Activated CD4-positive, alpha-beta memory T cell treated with anti-CD3 and anti-CD28 coated beads for 36 hours (primary cell): ENCODE measurements around the gene VTI1A. TPM values are rescaled to one million over a fixed set of nuclear protein-coding genes. Genes with fewer than 3 reads are reported as not detected.

ENCODE experiments used
- CTCF ChIA-PET: fragments of 350-600 bp; sonication (Branson Sonifier 250); formaldehyde crosslinking; loops from one replicate; lab custom pipeline; 2021; ENCODE audit warnings: antibody characterized with exemption, inconsistent platforms; lab: Charles Lee
- POLR2A ChIA-PET: fragments of 350-600 bp; sonication (Branson Sonifier 250); formaldehyde crosslinking; loops from one replicate; lab custom pipeline; 2021; ENCODE audit warnings: antibody characterized with exemption; lab: Charles Lee
- DNase-seq: peaks from one replicate; pipeline ENCODE4 v3.0.0-alpha.2; 2020
- H3K27ac Mint-ChIP-seq: one replicate; pipeline ENCODE4 v1.8.0; 2021; ENCODE audit warnings: mixed read lengths
- H3K27me3 Mint-ChIP-seq: one replicate; pipeline ENCODE4 v1.8.0; 2021; ENCODE audit warnings: mixed read lengths
- H3K36me3 Mint-ChIP-seq: one replicate; pipeline ENCODE4 v1.8.0; 2021; ENCODE audit warnings: mixed read lengths
- H3K4me1 Mint-ChIP-seq: one replicate; pipeline ENCODE4 v1.8.0; 2021; ENCODE audit warnings: low read depth, mixed read lengths
- H3K4me3 Mint-ChIP-seq: one replicate; pipeline ENCODE4 v1.8.0; 2021; ENCODE audit warnings: mild to moderate bottlenecking, mixed read lengths
- H3K9me3 Mint-ChIP-seq: one replicate; pipeline ENCODE4 v1.8.0; 2021; ENCODE audit warnings: mixed read lengths
- intact Hi-C: fragments of 100-400 bp; cut with micrococcal nuclease; formaldehyde crosslinking; loops from one replicate; pipeline ENCODE4 v1.15.1; 2023
- total RNA-seq, 2 experiments: library from RNA; stranded (reverse); gene quantifications; one replicate each; pipeline ENCODE4 v1.2.3, GENCODE V29; 2021

Gene VTI1A
- total RNA-seq, 2 experiments from 2014 or later, result 24.3 to 24.5 TPM

GRCh38 chr10:112775892-112776674, 329.1 kb downstream of the VTI1A start:
- Mint-ChIP-seq H3K27me3 (no peaks in the 10 kb centered on the region), H3K9me3 (no peaks in the 10 kb centered on the region)
- CTCF ChIA-PET, result no interaction called here

GRCh38 chr10:112778579-112778978, 331.6 kb downstream of the VTI1A start:
- intact Hi-C loops, result no loop called here
- no peak overlapping the region for H3K27ac Mint-ChIP-seq
- ChIA-PET POLR2A (no interaction called here), CTCF (no interaction called here)
- no peaks in the 10 kb centered on the region for H3K9me3 Mint-ChIP-seq
- DNase-seq, result no peak
- H3K36me3 Mint-ChIP-seq, result peaks cover 3% of the 10 kb centered on the region
- no peaks in the 10 kb centered on the region for H3K27me3 Mint-ChIP-seq
- no peak overlapping the region for H3K4me3 Mint-ChIP-seq
- no peaks in the 10 kb centered on the region for H3K4me1 Mint-ChIP-seq

More at GRCh38 chr10:112775892-112776674, 329.1 kb downstream of the VTI1A start:
- Mint-ChIP-seq H3K36me3 (no peaks in the 10 kb centered on the region), H3K4me1 (no peaks in the 10 kb centered on the region), H3K27ac (no peak overlapping the region), H3K4me3 (no peak overlapping the region)
- POLR2A ChIA-PET, result no interaction called here
- DNase-seq, result no peak
- intact Hi-C loops, result no loop called here

- no peak for DNase-seq
- no peaks in the 10 kb centered on the region for H3K27me3 Mint-ChIP-seq
- CTCF ChIA-PET, result no interaction called here
- peaks cover 3% of the 10 kb centered on the region for H3K36me3 Mint-ChIP-seq
- H3K27ac Mint-ChIP-seq, result no peak overlapping the region
- no peaks in the 10 kb centered on the region for H3K9me3 Mint-ChIP-seq
- no peaks in the 10 kb centered on the region for H3K4me1 Mint-ChIP-seq
- intact Hi-C loops, result no loop called here
- H3K4me3 Mint-ChIP-seq, result no peak overlapping the region
- POLR2A ChIA-PET, result no interaction called here
Measured at GRCh38 chr10:112779025-112779770, 332.2 kb downstream of the VTI1A start.

- Mint-ChIP-seq H3K4me3 (no peak overlapping the region), H3K9me3 (peaks cover 6% of the 10 kb centered on the region), H3K36me3 (peaks cover 7% of the 10 kb centered on the region), H3K27me3 (no peaks in the 10 kb centered on the region), H3K27ac (no peak overlapping the region), H3K4me1 (no peaks in the 10 kb centered on the region)
- intact Hi-C loops, result no loop called here
- ChIA-PET CTCF (interaction anchor here (1.0 kb wide), 1 partner anchor 672 kb away, joined by 3 read pairs; no protein-coding TSS in a partner anchor), POLR2A (no interaction called here)
- no peak for DNase-seq
Measured at GRCh38 chr10:112782200-112782907, 335.3 kb downstream of the VTI1A start.

GRCh38 chr10:112783351-112784021, 336.5 kb downstream of the VTI1A start:
- CTCF ChIA-PET, result no interaction called here
- POLR2A ChIA-PET, result no interaction called here

GRCh38 chr10:112784022-112784461, 337.0 kb downstream of the VTI1A start:
- H3K4me1 Mint-ChIP-seq, result no peaks in the 10 kb centered on the region
- DNase-seq, result no peak
- POLR2A ChIA-PET, result no interaction called here

More at GRCh38 chr10:112783351-112784021, 336.5 kb downstream of the VTI1A start:
- H3K36me3 Mint-ChIP-seq, result peaks cover 11% of the 10 kb centered on the region
- no peak overlapping the region for H3K4me3 Mint-ChIP-seq
- H3K9me3 Mint-ChIP-seq, result peaks cover 11% of the 10 kb centered on the region
- intact Hi-C loops, result no loop called here
- no peaks in the 10 kb centered on the region for H3K27me3 Mint-ChIP-seq
- H3K4me1 Mint-ChIP-seq, result no peaks in the 10 kb centered on the region
- no peak overlapping the region for H3K27ac Mint-ChIP-seq
- no peak for DNase-seq

GRCh38 chr10:112785089-112785488, 338.1 kb downstream of the VTI1A start:
- ChIA-PET POLR2A (no interaction called here), CTCF (no interaction called here)
- no peak for DNase-seq
- Mint-ChIP-seq H3K36me3 (peaks cover 21% of the 10 kb centered on the region), H3K4me1 (no peaks in the 10 kb centered on the region), H3K9me3 (peaks cover 26% of the 10 kb centered on the region), H3K27ac (no peak overlapping the region), H3K27me3 (no peaks in the 10 kb centered on the region), H3K4me3 (no peak overlapping the region)
- intact Hi-C loops, result no loop called here

More at GRCh38 chr10:112784022-112784461, 337.0 kb downstream of the VTI1A start:
- CTCF ChIA-PET, result no interaction called here
- Mint-ChIP-seq H3K27ac (no peak overlapping the region), H3K36me3 (peaks cover 12% of the 10 kb centered on the region), H3K4me3 (no peak overlapping the region), H3K9me3 (peaks cover 17% of the 10 kb centered on the region), H3K27me3 (no peaks in the 10 kb centered on the region)
- intact Hi-C loops, result no loop called here

GRCh38 chr10:112789248-112789647, 342.2 kb downstream of the VTI1A start:
- Mint-ChIP-seq H3K27ac (no peak overlapping the region), H3K27me3 (no peaks in the 10 kb centered on the region), H3K4me1 (no peaks in the 10 kb centered on the region), H3K9me3 (peaks cover 26% of the 10 kb centered on the region), H3K4me3 (no peak overlapping the region), H3K36me3 (peaks cover 18% of the 10 kb centered on the region)
- intact Hi-C loops, result no loop called here
- ChIA-PET CTCF (interaction anchor here (0.8 kb wide), 1 partner anchor 68 kb away, joined by 4 read pairs; no protein-coding TSS in a partner anchor), POLR2A (no interaction called here)
- no peak for DNase-seq

- Mint-ChIP-seq H3K36me3 (peaks cover 18% of the 10 kb centered on the region), H3K9me3 (peaks cover 26% of the 10 kb centered on the region), H3K4me3 (no peak overlapping the region), H3K27ac (no peak overlapping the region), H3K4me1 (no peaks in the 10 kb centered on the region), H3K27me3 (no peaks in the 10 kb centered on the region)
- ChIA-PET POLR2A (no interaction called here), CTCF (interaction anchor here (0.7 to 0.8 kb wide), 2 partner anchors 31 to 68 kb away, joined by 4 to 5 read pairs; no protein-coding TSS in a partner anchor)
- intact Hi-C loops, result no loop called here
- DNase-seq, result no peak
Measured at GRCh38 chr10:112790030-112790429, 343.0 kb downstream of the VTI1A start.

- Mint-ChIP-seq H3K36me3 (peaks cover 15% of the 10 kb centered on the region), H3K9me3 (peaks cover 26% of the 10 kb centered on the region), H3K27ac (no peak overlapping the region), H3K4me1 (no peaks in the 10 kb centered on the region), H3K27me3 (no peaks in the 10 kb centered on the region), H3K4me3 (no peak overlapping the region)
- intact Hi-C loops, result no loop called here
- DNase-seq, result no peak
- CTCF ChIA-PET, result no interaction called here
- POLR2A ChIA-PET, result no interaction called here
Measured at GRCh38 chr10:112790921-112791320, 343.9 kb downstream of the VTI1A start.

- Mint-ChIP-seq H3K9me3 (peaks cover 26% of the 10 kb centered on the region), H3K4me3 (no peak overlapping the region), H3K36me3 (peaks cover 15% of the 10 kb centered on the region), H3K4me1 (no peaks in the 10 kb centered on the region), H3K27ac (no peak overlapping the region), H3K27me3 (no peaks in the 10 kb centered on the region)
- ChIA-PET POLR2A (no interaction called here), CTCF (no interaction called here)
- DNase-seq, result no peak
- intact Hi-C loops, result no loop called here
Measured at GRCh38 chr10:112791447-112791846, 344.4 kb downstream of the VTI1A start.
